HG03097 (cell line): Measurements from ENCODE around the gene MPHOSPH6.
"Not testable (repeated sequence)": the region's sequence is repeated elsewhere in the genome, so short reads cannot be mapped to it uniquely, and the experiment has no call there.

ENCODE experiments used
- ATAC-seq: cut with Tn5 transposase; IDR thresholded peaks from one replicate; pipeline ENCODE4 v1.9.1; 2021; ENCODE audit not compliant: unreplicated experiment, low FRiP score

The MPHOSPH6 gene

DNA sequence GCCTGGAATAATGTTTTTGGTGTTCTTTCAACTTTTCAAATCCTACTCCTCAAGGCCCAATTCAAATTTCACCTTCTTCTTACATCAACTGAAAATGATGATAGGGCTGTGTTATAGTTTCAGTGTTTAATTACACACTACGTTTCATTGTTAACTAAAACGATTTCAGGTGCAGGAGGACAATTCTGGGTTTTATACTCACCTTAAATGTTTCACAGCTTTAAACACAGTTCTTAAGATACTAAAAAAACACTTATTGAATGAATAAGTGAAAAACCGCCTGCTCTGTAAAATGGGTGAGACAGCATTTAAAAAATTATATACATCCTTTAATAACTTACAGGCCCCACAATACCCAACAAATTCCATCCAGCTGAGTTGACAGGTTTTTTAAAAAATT is 6.2 kb upstream of the MPHOSPH6 start:
- no peak for ATAC-seq

- ATAC-seq = no peak
Observed at GRCh38 chr16:82175627-82176026, 5.6 kb upstream of the MPHOSPH6 start.

DNA sequence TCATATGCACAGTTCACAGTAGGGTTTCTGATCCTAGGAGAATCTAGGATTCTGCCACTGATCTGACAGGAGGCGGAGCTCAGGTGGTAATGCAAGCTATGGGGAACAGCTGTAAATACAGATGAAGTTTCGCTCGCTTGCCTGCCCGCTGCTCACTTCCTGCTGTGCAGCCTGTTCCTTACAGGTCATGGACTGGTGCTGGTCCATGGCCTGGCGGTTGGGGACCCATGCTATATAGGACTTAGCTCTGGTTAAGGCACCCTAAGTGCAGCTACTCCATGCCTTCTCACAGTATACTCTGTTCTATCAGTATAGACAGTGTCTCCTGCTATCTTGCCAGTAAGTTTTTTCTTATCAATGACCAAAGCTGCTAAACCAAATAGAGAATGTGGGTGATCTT is 2.4 kb downstream of the MPHOSPH6 start:
- no peak for ATAC-seq

DNA sequence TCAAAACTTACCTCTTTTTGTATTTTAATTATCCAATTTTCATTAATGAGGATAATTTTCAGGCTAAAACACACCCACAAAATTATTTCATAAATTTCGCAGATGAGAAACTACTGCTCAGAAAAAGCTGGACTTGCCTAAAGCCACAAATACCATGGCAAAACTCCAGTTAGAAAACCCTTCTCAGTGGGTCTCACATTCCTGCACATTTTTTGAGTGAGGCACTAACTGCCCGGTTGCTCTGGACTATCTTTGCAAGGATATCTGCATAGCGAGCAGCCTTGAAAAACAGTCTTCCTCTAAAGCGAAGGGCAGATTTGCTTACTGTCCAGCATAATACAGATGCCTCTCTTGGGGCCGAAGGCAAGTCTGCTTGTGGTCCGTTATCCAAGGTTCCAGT is 9.8 kb downstream of the MPHOSPH6 start:
- ATAC-seq = no peak

GRCh38 chr16:82157836-82158235 is 12.2 kb downstream of the MPHOSPH6 start:
- no peak for ATAC-seq

- no peak for ATAC-seq
Observed at GRCh38 chr16:82157534-82157812, 12.6 kb downstream of the MPHOSPH6 start.

GRCh38 chr16:82156761-82157533 is 13.1 kb downstream of the MPHOSPH6 start:
- no peak for ATAC-seq

DNA sequence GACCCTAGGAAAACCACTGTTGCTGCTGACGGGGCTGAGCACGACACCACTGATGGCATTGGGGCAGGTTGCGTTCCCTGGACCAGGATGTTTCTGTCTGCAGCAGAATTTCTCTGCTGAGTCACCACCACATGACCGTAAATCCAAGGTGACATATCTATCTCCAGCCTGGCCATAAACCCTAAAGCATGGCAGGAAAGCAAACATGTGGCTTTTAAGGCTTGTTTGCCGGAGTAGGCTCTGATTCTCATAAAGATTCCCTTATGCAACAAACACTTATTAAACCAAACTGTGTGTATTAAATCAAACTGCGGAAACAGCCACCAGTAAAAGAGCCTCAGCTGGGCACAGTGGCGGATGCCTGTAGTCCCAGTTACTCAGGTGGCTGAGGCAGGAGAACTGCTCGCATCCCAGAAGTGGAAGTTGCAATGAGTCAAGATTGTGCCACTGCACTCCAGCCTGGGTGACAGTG is 17.3 kb downstream of the MPHOSPH6 start:
- no peak for ATAC-seq

GRCh38 chr16:82152196-82152595 is 17.8 kb downstream of the MPHOSPH6 start:
- no peak for ATAC-seq

- ATAC-seq = no peak
Observed at GRCh38 chr16:82150549-82150948, 19.5 kb downstream of the MPHOSPH6 start.

- no peak for ATAC-seq
Observed at GRCh38 chr16:82149536-82149935, 20.5 kb downstream of the MPHOSPH6 start.

GRCh38 chr16:82147546-82147945 is 22.5 kb downstream of the MPHOSPH6 start:
- ATAC-seq = no peak

GRCh38 chr16:82146957-82147356 is 23.1 kb downstream of the MPHOSPH6 start:
- no peak for ATAC-seq

- ATAC-seq = no peak
Observed at GRCh38 chr16:82146556-82146955, 23.5 kb downstream of the MPHOSPH6 start.

DNA sequence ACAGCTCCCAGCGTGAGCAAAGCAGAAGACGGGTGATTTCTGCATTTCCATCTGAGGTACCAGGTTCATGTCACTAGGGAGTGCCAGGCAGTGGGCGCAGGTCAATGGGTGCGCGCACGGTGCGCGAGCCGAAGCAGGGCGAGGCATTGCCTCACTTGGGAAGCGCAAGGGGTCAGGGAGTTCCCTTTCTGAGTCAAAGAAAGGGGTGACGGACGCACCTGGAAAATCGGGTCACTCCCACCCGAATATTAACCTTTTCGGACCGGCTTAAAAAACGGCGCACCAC is 30.8 kb downstream of the MPHOSPH6 start:
- not testable (repeated sequence) for ATAC-seq

DNA sequence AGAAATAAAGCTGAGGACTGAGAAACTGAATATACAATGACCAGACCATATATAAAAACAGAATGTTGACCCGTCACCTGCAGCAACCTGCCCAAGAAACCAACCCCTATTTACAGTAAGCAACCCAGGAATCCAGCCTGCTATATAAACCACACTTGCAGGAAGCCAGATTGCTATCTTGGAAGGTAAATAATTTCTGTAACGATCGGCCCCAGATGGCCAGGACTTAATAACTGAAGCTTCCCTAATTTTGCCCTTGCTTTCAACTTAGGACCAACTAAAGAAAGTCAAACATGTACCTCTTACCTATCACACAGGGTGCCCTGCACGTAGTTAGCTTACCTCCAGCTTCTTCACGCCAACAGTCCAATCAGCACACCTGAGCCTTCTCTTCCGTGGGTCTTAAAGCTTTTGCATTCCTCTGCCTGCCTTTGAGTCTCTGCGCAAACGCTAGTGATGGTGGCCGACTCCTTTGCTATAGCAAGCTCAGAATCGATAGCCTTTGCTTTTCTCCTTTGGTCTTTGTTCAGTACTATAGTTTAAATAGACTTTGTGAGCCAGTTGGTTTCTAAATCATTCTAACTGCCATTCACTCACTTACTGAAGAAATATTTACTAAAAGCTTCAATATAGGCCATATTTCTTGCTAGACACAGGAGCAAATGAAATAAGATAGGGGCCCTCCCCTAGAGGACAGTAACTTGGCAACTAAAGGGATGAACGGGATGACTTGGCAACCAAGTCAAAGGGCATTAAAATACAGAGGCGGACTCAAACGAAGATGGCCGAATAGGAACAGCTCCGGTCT is 31.3 kb downstream of the MPHOSPH6 start:
- no peak for ATAC-seq

DNA sequence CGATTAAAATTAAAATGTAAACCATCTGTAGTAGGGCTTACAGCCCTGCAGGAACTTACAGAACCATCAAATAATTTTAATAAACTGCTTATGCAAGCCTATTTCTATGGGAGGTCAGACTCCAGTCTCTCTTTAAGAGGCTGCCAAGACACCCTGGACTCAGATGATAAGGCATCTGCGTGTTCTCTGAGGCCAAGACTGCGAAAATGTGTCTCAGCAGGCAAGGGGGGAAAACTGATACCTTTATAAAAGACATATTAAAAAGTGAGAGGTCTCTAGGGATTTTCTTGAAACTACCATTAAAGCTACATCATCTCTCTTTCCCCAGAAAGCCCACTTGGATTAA is 32.2 kb downstream of the MPHOSPH6 start:
- no peak for ATAC-seq

DNA sequence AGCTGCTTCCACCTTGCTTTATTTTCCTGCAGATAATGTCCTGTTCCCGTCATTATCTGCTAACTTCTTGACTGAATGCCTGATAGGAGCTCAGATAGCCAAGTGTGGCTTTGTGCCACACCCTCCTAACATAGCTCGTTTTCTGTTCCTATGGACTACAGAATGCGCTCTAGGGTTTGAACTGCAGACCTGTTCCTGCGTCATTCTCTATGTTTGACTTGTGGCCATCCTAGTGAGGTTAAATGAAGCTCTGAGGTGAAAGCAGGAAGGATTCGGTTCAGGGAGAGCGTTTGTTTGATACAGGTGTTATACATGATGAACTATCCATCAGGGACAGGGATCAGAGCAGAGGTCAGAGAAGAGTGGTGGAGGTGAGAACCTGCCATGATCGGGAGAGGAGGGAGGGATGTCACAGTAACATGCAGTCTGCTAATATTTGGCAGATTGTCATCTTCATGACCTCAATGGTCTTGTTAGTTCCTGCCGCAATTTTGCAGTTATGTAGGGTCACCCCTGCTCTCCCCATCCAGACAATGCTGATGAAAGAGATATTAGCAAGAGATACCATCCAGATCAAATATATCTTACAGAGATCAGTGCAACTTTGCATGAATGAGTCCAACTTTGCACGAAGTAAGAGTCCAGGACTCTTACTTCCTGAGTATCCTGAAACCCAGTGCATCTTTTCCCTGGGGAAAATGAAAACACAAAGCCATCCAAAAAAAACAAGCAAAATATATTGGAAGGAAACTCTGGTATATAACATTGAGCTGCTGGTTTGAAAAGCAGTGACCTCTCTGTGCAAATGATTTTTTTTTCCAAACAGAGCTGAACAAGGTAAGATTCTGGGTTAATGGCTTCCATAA is 32.8 kb downstream of the MPHOSPH6 start:
- no peak for ATAC-seq

GRCh38 chr16:82135844-82136243 is 34.2 kb downstream of the MPHOSPH6 start:
- no peak for ATAC-seq

DNA sequence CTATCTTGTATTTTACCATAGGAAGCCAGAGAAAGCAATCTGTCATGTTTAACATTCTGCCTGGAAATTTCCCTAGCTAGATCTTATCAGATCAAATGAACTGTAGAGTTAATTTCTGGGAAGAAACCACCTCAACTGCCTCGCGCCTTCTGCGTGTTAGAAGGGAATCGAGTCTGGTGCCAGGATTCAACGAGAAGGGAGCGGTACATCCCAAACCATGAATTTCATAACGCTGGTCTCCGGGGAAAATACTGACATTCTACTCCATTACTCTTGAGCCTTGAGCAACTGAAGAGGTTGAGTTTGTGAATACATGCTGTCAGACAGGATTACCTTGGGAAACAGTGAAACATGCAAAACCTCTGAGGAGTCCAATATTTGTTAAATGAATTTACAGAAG is 35.2 kb downstream of the MPHOSPH6 start:
- ATAC-seq = no peak

DNA sequence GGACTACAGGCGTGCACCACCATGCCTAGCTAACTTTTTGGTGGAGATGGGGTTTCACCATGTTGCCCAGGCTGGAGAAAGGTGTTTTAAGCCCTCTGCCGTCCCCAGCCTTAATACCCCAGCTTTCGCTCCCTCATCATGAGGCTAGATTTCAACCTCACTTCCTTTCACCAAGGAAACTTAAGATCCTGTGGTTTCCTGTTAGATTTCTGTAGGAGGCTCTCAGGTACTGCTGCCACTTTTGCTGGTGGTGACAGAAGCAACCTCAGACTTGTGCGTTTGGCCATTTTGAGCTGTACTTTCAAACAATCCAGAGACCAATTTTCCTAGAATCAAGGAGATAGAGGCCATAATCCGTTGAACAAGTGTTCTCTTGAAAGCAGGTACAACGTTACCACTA is 36.2 kb downstream of the MPHOSPH6 start:
- no peak for ATAC-seq
